ENCODE results near the gene PBRM1. TPM values are rescaled to one million over a fixed set of nuclear protein-coding genes. Genes with fewer than 3 reads are reported as not detected.

Gene PBRM1
- total RNA-seq, 1 experiment from 2014 or later = 24.5 TPM

DNA sequence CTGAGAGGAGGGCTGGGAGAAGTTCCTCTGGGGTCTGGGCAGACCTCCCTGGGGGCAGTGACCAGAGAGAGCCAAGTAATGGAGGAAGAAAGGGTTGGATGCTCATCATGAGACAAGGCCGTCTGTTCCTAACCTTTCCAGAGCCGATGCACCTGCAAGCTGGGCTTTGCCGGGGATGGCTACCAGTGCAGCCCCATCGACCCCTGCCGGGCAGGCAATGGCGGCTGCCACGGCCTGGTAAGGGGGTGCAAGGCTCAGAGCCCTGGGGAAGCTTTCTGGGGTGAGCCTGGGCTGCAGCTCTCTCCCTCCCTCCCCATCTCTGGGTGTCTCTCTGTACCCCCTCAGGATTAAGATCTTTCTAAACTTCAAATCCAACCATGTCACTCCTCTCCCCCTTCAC lies 174.2 kb downstream of the PBRM1 start:
- no peak for DNase-seq (ENCODE audit: low read depth)

DNA sequence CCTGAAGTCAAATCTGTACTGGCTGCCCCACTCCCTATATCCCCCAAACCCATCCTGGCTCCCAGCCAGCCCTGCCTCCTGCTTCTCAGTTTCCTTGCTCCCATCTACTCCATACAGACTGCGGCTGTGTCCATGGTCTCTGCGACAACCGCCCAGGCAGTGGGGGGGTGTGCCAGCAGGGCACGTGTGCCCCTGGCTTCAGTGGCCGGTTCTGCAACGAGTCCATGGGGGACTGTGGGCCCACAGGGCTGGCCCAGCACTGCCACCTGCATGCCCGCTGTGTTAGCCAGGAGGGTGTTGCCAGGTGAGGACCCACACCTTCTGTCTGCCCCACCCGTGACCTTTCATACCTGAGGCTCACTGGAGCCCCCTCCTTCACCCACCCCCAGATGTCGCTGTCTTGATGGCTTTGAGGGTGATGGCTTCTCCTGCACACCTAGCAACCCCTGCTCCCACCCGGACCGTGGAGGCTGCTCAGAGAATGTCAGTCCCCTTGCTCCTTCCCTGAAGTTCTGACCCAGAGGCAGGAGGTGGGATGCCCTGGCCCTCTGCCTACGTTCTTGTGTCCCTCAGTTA lies 175.9 kb downstream of the PBRM1 start:
- no peak for DNase-seq (ENCODE audit: low read depth)

DNA sequence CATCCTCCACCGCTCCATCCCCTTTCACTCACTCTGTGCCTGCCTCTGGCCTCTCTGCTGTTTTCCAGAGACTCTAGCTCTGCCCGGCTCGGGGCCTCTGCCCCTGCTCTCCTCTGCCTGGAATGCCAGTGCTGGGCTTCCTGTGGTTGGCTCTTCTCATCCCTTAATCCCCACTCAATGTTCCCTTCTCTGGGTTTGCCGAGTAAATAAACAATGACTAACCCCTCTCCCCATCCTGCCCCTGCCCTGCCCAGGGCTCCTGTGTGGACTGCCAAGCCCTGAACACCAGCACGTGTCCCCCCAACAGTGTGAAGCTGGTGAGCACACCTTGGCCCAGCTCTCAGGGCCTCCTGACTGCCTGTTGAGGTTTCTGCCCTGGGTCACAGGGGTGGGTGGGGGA lies 178.4 kb downstream of the PBRM1 start:
- peak; percentile 87 for DNase-seq (ENCODE audit: low read depth)

DNA sequence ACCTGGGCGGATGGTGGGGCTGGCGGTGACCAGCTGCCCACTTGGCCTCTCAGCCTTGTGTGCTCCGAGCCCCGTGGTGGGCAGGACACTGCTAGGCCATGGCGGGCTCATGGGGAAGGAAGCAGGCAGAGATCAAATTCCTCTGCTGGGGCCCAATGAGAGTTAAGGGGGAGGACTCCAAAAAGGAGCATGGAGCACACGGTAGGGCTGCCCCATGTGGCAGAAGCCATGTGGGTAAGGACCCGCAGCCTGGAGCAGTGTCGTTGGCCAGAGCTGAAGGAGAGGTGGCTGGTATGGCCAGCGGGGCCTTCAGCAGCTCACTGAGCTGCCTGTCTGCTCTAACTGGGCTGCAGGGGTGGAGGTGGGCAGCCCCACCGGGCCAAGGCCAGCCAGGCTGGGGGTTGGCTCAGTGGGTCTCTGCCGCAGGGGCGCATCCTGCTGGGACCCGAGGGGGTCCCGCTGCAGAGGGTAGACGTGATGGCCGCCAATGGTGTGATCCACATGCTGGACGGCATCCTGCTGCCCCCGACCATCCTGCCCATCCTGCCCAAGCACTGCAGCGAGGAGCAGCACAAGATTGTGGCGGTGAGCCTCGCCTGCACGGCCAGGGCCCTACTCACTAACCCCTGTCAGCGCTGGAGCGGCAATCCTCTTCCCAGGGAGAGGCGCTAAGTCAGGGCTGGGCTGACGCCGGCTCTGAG lies 179.3 kb downstream of the PBRM1 start:
- DNase-seq (ENCODE audit: low read depth) = no peak

DNA sequence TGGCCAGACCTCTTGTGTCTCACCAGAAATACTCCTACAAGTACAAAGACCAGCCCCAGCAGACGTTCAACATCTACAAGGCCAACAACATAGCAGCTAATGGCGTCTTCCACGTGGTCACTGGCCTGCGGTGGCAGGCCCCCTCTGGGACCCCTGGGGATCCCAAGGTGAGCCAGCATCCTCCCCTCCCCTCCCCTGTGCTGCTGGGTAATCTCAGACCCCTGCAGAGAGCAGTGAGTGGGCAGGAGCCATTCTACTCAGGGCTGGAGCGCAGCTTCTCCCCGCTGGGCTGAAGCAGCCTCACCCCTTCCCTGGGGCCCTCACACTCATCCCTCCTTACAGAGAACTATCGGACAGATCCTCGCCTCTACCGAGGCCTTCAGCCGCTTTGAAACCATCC lies 180.7 kb downstream of the PBRM1 start:
- DNase-seq (ENCODE audit: low read depth) = no peak

DNA sequence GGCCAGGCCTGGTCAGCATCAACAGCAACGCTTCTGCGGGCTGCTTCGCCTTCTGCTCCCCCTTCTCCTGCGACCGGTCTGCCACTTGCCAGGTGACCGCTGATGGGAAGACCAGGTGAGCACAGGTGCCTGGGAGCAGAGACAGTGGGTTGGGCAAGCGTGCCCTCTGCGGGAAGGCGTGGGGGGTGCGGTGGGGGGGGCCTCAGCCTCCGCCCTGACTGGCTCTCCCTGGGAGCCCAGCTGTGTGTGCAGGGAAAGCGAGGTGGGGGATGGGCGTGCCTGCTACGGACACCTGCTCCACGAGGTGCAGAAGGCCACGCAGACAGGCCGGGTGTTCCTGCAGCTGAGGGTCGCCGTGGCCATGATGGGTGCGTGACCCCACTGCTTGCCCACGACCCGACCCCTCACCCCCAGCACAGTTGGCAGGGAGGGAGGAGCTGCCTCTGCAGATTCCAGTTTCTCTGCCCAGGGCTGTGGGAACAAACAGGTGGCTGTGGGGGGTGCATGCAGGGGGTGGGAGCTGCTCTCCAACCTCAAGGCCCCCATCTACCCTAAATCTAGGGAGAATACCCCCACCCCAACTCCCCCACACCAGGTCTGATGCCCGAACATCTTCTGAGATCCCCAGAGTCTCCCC lies 181.8 kb downstream of the PBRM1 start:
- no peak for DNase-seq (ENCODE audit: low read depth)

DNA sequence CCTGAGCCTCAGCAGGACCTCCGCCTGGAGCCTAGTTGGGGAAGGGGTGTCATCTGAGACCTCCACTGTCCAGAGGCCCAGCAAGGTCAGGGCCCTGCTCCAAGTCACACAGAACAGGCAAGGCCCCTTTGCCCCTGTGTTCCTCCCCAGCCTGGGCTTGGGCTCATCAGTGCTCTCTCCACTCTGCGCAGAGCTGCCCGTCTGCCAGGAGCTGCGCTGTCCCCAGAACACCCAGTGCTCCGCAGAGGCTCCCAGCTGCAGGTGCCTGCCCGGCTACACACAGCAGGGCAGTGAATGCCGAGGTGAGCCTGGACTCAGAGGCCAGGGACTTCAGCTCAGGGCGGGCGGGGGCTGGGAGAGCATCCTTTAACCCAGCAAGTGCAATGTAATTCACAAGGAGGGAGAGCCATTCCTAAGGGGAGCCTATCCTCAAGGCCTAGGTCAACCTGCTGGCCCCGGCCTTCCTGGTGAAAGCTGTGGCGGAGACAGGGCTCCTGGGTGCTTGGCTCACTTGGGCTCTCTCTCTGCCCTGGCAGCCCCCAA lies 182.8 kb downstream of the PBRM1 start:
- DNase-seq (ENCODE audit: low read depth) = no peak

DNA sequence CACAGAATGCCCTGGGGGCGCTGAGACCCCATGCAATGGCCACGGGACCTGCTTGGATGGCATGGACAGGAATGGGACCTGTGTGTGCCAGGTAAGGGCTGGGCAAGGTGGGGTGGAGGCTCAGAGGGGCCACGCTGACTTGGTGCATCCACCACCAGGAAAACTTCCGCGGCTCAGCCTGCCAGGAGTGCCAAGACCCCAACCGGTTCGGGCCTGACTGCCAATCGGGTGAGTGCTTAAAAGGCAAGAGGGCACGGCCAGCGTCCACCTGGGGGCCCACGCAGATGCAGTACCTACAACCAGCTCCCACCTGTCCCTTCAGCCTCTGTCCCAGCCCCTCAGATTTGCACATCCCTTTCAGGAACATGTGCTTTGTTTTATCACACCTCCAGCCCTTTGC lies 183.7 kb downstream of the PBRM1 start:
- DNase-seq (ENCODE audit: low read depth) = no peak

DNA sequence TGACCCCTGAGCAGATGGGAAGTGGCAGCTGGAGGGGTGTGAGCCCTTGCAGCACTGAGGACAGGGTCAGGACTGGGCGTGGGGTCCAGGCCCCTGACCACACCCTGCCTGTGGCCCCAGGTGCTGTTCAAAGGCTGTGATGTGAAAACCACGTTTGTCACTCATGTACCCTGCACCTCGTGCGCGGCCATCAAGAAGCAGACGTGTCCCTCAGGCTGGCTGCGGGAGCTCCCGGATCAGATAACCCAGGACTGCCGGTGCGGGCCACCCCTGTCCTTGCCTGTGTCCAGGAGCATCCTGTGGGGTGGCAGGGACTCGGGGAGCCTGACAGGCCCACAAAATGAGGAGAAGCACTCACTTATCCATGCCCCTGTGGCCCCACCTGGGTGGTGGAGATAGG lies 184.7 kb downstream of the PBRM1 start:
- no peak for DNase-seq (ENCODE audit: low read depth)

DNA sequence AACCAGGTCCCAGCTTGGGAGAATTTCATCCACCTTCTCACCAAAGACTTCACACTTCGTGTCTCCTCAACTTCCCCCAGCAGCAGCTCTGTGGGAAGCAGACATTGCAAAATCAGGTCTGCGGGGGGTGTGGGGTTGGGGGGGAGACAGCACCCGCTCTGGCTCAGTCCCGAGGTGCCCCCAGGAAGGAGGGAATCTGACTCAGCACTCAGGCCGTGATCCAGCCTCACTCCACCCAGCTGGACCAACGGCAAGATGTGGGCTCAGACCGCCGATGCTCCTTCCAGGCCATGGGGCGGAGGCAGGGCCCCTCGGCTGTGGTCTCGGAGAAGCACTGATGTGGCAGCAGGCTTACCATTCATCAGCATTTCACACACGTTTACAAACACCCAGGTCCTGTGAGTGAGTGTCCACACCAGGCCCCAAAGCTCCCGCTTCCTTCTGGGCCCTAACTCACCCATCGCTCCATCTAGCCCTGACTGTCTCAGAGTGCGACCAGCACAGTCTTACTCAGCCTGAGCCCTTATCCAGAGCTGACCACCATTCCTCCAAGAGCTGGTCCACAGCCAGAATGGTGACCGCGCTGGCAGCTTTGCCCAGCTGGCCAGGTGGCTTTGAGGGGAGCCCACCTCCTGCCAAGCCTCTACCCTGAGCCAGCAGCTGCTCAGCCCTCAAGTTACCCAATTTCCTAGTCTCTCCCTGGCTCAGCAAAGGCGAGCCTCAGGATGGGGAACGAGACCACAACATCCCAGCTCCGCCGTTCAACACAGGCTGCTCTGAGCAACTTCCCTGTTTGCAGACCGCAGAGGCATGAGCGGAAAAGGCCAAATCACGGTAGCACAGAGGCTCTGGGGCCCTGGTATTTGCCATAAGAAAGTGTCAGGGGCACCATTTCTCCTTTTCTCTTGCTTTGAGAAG lies 187.3 kb downstream of the PBRM1 start:
- peak; percentile 65 for DNase-seq (ENCODE audit: low read depth)

DNA sequence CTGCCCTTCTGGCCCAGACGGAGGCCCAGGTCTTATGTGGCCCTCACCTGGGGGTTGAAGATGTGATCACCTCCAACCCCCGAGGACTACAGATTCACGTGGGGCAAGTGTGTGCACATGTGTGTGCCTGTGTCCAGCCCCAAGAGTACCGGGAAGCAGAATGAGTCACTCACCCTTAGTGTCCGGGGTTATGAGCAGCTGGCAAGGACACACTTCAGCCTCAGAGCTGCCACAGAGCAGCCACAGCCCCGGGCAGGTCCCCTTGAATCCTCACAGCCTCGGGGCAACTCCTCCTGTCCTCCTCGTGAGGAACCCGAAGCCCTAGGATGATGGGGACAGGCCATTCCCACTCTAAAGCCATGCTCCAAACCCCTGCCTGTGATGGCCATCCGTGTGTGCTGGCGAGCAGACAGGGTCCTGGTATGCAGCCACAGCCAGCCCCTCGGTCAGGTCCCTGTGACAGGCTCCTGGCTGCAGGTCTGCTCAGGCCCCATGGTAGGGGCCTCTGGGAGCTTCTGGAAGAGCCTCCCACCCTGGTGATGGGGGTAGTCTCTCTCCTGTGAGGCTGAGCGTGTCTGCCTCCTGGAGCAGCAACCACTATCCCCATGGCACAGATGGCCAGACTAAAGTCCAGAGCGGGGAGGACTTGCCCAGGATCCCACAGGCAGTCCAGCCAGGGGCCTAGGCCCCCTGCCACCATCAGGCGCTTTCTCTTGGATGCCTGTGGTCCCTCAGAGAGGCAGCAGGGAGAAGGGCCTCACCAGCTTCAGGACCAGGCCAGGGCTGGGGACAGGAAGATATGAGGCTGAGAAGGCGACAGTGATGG lies 189.7 kb downstream of the PBRM1 start:
- DNase-seq (ENCODE audit: low read depth) = peak; percentile 75

Other genes with a start within 250 kb of the PBRM1 start
- 0.07 TPM in 1 of 2 replicates, not detected in the other for gene SEMA3G, start 240.8 kb downstream of the PBRM1 start, total RNA-seq (2014; rRNA removed; shearing (Covaris generic))
- gene TNNC1, start 231.9 kb downstream of the PBRM1 start, total RNA-seq (2014; rRNA removed; shearing (Covaris generic)) = not detected in 2 replicates
- gene NISCH, start 230.3 kb downstream of the PBRM1 start, total RNA-seq (2014; rRNA removed; shearing (Covaris generic)) = 8.9 and 15.8 TPM in 2 replicates
- gene STAB1, start 190.6 kb downstream of the PBRM1 start, total RNA-seq (2014; rRNA removed; shearing (Covaris generic)) = 0.05 TPM in 1 of 2 replicates, not detected in the other
- gene NT5DC2, start 152.1 kb downstream of the PBRM1 start, total RNA-seq (2014; rRNA removed; shearing (Covaris generic)) = 36.5 and 50.0 TPM in 2 replicates
- 0.62 and 2.6 TPM in 2 replicates for gene UQCC5, start 149.3 kb downstream of the PBRM1 start, total RNA-seq (2014; rRNA removed; shearing (Covaris generic))
- 85.4 and 114 TPM in 2 replicates for gene GNL3, start 119 bp upstream of the PBRM1 start, total RNA-seq (2014; rRNA removed; shearing (Covaris generic))
- 55.3 and 79.9 TPM in 2 replicates for gene GLT8D1, start 19.9 kb upstream of the PBRM1 start, total RNA-seq (2014; rRNA removed; shearing (Covaris generic))
- gene SPCS1, start 20.2 kb upstream of the PBRM1 start, total RNA-seq (2014; rRNA removed; shearing (Covaris generic)) = 186 and 310 TPM in 2 replicates
- 10.7 and 19.6 TPM in 2 replicates for gene NEK4, start 85.0 kb upstream of the PBRM1 start, total RNA-seq (2014; rRNA removed; shearing (Covaris generic))
- gene ITIH1, start 91.7 kb upstream of the PBRM1 start, total RNA-seq (2014; rRNA removed; shearing (Covaris generic)) = not detected in 2 replicates
- not detected in 2 replicates for gene ITIH3, start 108.9 kb upstream of the PBRM1 start, total RNA-seq (2014; rRNA removed; shearing (Covaris generic))
- gene ITIH4, start 144.8 kb upstream of the PBRM1 start, total RNA-seq (2014; rRNA removed; shearing (Covaris generic)) = 0.02 TPM in 1 of 2 replicates, not detected in the other
- gene MUSTN1, start 149.1 kb upstream of the PBRM1 start, total RNA-seq (2014; rRNA removed; shearing (Covaris generic)) = 0.27 TPM in 1 of 2 replicates, not detected in the other
- gene STIMATE, start 211.6 kb upstream of the PBRM1 start, total RNA-seq (2014; rRNA removed; shearing (Covaris generic)) = 3.6 and 15.5 TPM in 2 replicates